Activated B cell treated with CpG ODN at 0.5 μM for 24 hours (primary cell): Measurements from ENCODE around the gene SOCS4. TPM values are rescaled to one million over a fixed set of nuclear protein-coding genes. Genes with fewer than 3 reads are reported as not detected.
"Not testable (repeated sequence)": the region's sequence is repeated elsewhere in the genome, so short reads cannot be mapped to it uniquely, and the experiment has no call there.

Source experiments
- ATAC-seq: fragments of 200-7000 bp; cut with Tn5 transposase; one replicate; pipeline ENCODE4 v1.10.0; 2021; ENCODE audit warnings: low read depth, mild to moderate bottlenecking, moderate library complexity
- CTCF ChIA-PET: fragments of 350-600 bp; sonication (Branson Sonifier 250); formaldehyde crosslinking; loops from one replicate; lab custom pipeline; 2021; ENCODE audit warnings: antibody characterized with exemption; lab: Charles Lee
- POLR2A ChIA-PET: fragments of 350-600 bp; sonication (Branson Sonifier 250); formaldehyde crosslinking; loops from one replicate; lab custom pipeline; 2021; ENCODE audit warnings: antibody characterized with exemption; lab: Charles Lee
- DNase-seq: peaks from one replicate; pipeline ENCODE4 v3.0.0; 2022
- H3K27ac Mint-ChIP-seq: one replicate; pipeline ENCODE4 v1.8.0; 2020; ENCODE audit warnings: mixed read lengths
- H3K27me3 Mint-ChIP-seq: one replicate; pipeline ENCODE4 v1.8.0; 2021; ENCODE audit warnings: mixed read lengths
- H3K36me3 Mint-ChIP-seq: one replicate; pipeline ENCODE4 v1.8.0; 2021; ENCODE audit warnings: low read depth, mixed read lengths
- H3K4me1 Mint-ChIP-seq: one replicate; pipeline ENCODE4 v1.8.0; 2021; ENCODE audit warnings: mixed read lengths
- H3K4me3 Mint-ChIP-seq: one replicate; pipeline ENCODE4 v1.8.0; 2020; ENCODE audit warnings: mild to moderate bottlenecking, mixed read lengths
- H3K9me3 Mint-ChIP-seq: one replicate; pipeline ENCODE4 v1.8.0; 2020; ENCODE audit warnings: mixed read lengths
- intact Hi-C: fragments of 100-400 bp; cut with micrococcal nuclease; formaldehyde crosslinking; loops from one replicate; pipeline ENCODE4 v1.15.1; 2024
- total RNA-seq: library from RNA; stranded (reverse); gene quantifications from 2 replicates; pipeline ENCODE4 v1.2.3, GENCODE V29; 2022
- TF ChIP-seq, protein P1 (sequence below): fragments of 200-600 bp; IDR thresholded peaks from one replicate; pipeline ENCODE4 v1.8.0; 2022; ENCODE audit warnings: antibody characterized with exemption, mild to moderate bottlenecking

Gene SOCS4
- total RNA-seq, 1 donor from 2014 or later, result 30.3 TPM

DNA sequence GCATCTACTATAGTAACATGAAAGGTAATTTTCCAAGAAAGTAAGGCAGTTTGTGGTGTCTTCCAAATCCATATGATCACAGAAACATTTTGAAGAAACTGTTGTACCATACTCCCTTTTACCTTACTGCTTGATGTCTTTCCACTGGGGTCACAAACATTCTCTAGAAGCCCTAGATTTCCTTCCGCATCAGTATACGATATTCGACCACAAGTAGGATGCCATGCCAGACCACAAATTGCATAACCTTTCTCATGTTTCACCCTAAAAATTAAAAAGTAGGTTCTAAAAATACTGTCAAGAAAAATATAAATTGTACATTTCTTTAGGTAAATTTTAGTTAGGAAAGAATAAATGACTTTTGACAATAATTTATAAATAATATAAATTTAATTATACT lies 26.7 kb upstream of the SOCS4 start:
- no peaks in the 10 kb centered on the region for H3K4me1 Mint-ChIP-seq
- DNase-seq, result no peak
- POLR2A ChIA-PET, result no interaction called here
- no peak for ATAC-seq
- CTCF ChIA-PET, result interaction anchor here (1.1 kb wide), 1 partner anchor 27 kb away, joined by 3 read pairs; the partner anchor contains the start of genes SOCS4 and WDHD1
- TF ChIP-seq, protein P1, sequence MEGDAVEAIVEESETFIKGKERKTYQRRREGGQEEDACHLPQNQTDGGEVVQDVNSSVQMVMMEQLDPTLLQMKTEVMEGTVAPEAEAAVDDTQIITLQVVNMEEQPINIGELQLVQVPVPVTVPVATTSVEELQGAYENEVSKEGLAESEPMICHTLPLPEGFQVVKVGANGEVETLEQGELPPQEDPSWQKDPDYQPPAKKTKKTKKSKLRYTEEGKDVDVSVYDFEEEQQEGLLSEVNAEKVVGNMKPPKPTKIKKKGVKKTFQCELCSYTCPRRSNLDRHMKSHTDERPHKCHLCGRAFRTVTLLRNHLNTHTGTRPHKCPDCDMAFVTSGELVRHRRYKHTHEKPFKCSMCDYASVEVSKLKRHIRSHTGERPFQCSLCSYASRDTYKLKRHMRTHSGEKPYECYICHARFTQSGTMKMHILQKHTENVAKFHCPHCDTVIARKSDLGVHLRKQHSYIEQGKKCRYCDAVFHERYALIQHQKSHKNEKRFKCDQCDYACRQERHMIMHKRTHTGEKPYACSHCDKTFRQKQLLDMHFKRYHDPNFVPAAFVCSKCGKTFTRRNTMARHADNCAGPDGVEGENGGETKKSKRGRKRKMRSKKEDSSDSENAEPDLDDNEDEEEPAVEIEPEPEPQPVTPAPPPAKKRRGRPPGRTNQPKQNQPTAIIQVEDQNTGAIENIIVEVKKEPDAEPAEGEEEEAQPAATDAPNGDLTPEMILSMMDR, result no peak
- H3K27ac Mint-ChIP-seq, result no peak overlapping the region
- no peaks in the 10 kb centered on the region for H3K9me3 Mint-ChIP-seq
- intact Hi-C loops, result no loop called here
- peaks cover 12% of the 10 kb centered on the region for H3K36me3 Mint-ChIP-seq
- no peaks in the 10 kb centered on the region for H3K27me3 Mint-ChIP-seq
- no peak overlapping the region for H3K4me3 Mint-ChIP-seq

DNA sequence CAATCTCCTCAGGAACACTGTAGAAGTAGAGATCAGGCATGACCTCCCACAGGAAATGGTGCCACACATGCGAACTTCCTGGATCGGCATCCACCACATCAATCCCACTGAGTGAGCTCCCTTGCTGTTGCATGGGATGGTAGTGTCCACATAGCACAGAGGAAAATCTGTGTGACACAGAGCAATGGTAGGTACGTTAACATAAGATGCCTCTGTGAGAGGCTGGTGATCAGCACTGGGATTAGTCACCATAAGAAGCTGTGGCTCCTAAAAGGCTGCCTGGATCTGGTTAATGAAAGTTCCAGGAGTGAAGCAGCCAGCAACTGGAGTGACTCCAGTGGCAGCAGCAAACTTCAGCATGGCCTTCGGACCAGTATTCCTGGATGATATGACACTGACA lies 22.0 kb upstream of the SOCS4 start:
- DNase-seq, result no peak
- intact Hi-C loops, result no loop called here
- POLR2A ChIA-PET, result no interaction called here
- H3K4me3 Mint-ChIP-seq, result no peak overlapping the region
- peaks cover 18% of the 10 kb centered on the region for H3K36me3 Mint-ChIP-seq
- H3K9me3 Mint-ChIP-seq, result no peaks in the 10 kb centered on the region
- H3K27ac Mint-ChIP-seq, result no peak overlapping the region
- no peaks in the 10 kb centered on the region for H3K4me1 Mint-ChIP-seq
- no peaks in the 10 kb centered on the region for H3K27me3 Mint-ChIP-seq
- no peak for ATAC-seq
- TF ChIP-seq, protein P1, result no peak
- CTCF ChIA-PET, result no interaction called here

DNA sequence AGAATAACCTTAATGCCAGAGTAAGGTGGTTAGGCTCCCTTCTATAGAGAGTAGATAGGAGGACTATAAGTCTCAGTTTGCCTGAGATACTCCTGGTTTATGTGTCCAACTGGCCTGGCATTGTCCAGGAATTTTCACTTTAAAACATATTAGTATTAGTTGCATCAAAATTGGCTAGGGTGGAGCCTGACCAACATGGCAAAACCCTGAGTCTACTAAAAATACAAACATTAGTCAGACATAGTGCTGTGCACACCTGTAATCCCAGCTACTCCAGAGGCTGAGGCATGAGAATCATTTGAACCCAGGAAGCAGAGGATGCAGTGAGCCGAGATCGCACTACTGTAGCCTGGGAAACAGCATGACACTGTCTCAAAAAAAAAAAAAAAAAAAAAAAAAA lies 12.0 kb upstream of the SOCS4 start:
- TF ChIP-seq, protein P1, result no peak
- H3K27ac Mint-ChIP-seq, result no peak overlapping the region
- peaks cover 3% of the 10 kb centered on the region for H3K4me1 Mint-ChIP-seq
- H3K36me3 Mint-ChIP-seq, result peaks cover 9% of the 10 kb centered on the region
- CTCF ChIA-PET, result no interaction called here
- no peak overlapping the region for H3K4me3 Mint-ChIP-seq
- no peaks in the 10 kb centered on the region for H3K9me3 Mint-ChIP-seq
- POLR2A ChIA-PET, result no interaction called here
- H3K27me3 Mint-ChIP-seq, result no peaks in the 10 kb centered on the region
- intact Hi-C loops, result no loop called here
- ATAC-seq (no peak), DNase-seq (no peak)

DNA sequence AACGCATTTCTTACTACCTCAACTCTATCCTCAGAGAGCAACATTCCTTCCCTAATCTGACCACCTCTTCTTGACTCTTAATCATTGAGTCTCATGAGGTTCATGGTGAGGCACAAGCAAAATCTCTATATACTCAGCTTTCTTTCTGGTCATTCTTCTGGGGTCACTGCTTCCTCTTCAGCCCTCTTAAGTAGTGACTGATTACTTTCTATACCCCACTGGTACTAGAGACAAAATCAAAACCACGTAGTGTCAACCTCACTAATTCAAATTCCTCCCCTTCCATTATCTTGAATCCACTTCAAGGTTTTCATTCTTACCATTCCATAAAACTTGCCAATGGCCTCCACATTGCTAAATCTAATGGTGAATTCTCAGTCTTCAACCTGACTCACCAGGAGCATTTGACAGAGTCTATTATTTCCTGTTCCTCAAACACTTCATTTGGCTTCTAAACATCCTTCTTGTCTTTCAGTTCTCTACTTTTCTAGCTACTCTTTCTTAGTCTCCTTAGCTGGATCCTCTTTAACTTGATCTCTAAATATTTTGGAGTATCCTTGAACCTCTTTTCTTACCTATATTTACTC lies 7.0 kb upstream of the SOCS4 start:
- no peak for DNase-seq
- TF ChIP-seq, protein P1, result no peak
- H3K36me3 Mint-ChIP-seq, result peaks cover 2% of the 10 kb centered on the region
- CTCF ChIA-PET, result no interaction called here
- POLR2A ChIA-PET, result no interaction called here
- ATAC-seq, result no peak
- no peak overlapping the region for H3K4me3 Mint-ChIP-seq
- H3K9me3 Mint-ChIP-seq, result no peaks in the 10 kb centered on the region
- H3K27ac Mint-ChIP-seq, result no peak overlapping the region
- H3K27me3 Mint-ChIP-seq, result no peaks in the 10 kb centered on the region
- peaks cover 9% of the 10 kb centered on the region for H3K4me1 Mint-ChIP-seq
- intact Hi-C loops, result no loop called here

DNA sequence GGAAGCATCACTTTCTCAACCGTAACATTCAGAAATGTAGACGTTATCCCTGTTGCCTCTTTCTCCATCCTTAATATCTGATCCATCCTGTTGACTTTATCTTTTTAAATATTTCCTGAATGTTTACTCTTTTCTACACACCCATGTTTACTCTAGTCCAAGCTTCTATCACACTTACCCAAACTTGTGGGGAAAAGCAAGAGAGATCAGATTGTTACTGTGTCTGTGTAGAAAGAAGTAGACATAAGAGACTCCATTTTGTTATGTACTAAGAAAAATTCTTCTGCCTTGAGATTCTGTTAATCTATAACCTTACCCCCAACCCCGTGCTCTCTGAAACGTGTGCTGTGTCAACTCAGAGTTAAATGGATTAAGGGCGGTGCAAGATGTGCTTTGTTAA lies 2.7 kb upstream of the SOCS4 start:
- H3K36me3 Mint-ChIP-seq, ATAC-seq, intact Hi-C loops, CTCF ChIA-PET, DNase-seq, H3K27ac Mint-ChIP-seq, H3K9me3 Mint-ChIP-seq, H3K27me3 Mint-ChIP-seq, H3K4me3 Mint-ChIP-seq: not testable (repeated sequence)
- peaks cover 44% of the 10 kb centered on the region for H3K4me1 Mint-ChIP-seq
- POLR2A ChIA-PET, result interaction anchor here (2.7 kb wide), 1 partner anchor 27 kb away, joined by 8 read pairs; the partner anchor contains the start of gene MAPK1IP1L
